Loucy (cell line): ENCODE measurements around the gene PHRF1.

Experiments
- H2AFZ ChIP-seq: fragments of 200-600 bp; sonication (generic); 2 replicates; pipeline ENCODE4 v1.6.0; 2016; ENCODE audit warnings: antibody characterized with exemption, mild to moderate bottlenecking, low read length, moderate library complexity
- H3F3A ChIP-seq: fragments of 200-600 bp; 2 replicates; pipeline ENCODE4 v1.6.0; 2016; ENCODE audit warnings: antibody characterized with exemption, low read depth, mild to moderate bottlenecking
- H3K27me3 ChIP-seq: fragments of 200-600 bp; sonication (generic); 2 replicates; pipeline ENCODE4 v1.6.1; 2014; ENCODE audit warnings: low read length, mild to moderate bottlenecking; ENCODE audit not compliant: insufficient read depth, poor library complexity, severe bottlenecking
- H3K36me3 ChIP-seq: fragments of 200-600 bp; sonication (generic); 2 replicates; pipeline ENCODE4 v1.6.1; 2016; ENCODE audit warnings: low read length; ENCODE audit not compliant: insufficient read depth
- H3K4me1 ChIP-seq: fragments of 200-600 bp; sonication (generic); 2 replicates; pipeline ENCODE4 v1.5.1; 2014; ENCODE audit warnings: low read length, mild to moderate bottlenecking; ENCODE audit not compliant: insufficient read depth, poor library complexity, severe bottlenecking
- H3K4me2 ChIP-seq: fragments of 200-600 bp; sonication (generic); 2 replicates; pipeline ENCODE4 v1.6.0; 2014; ENCODE audit warnings: antibody characterized with exemption, low read length, low read depth, mild to moderate bottlenecking; ENCODE audit not compliant: poor library complexity, severe bottlenecking
- H3K4me3 ChIP-seq: fragments of 200-600 bp; sonication (generic); 2 replicates; pipeline ENCODE4 v1.5.1; 2014; ENCODE audit warnings: low read length, mild to moderate bottlenecking, mixed read lengths; ENCODE audit not compliant: poor library complexity, severe bottlenecking
- H3K79me2 ChIP-seq: fragments of 200-600 bp; sonication (generic); 2 replicates; pipeline ENCODE4 v1.6.1; 2014; ENCODE audit warnings: low read length; ENCODE audit not compliant: insufficient read depth
- H3K9ac ChIP-seq: fragments of 200-600 bp; sonication (generic); 2 replicates; pipeline ENCODE4 v1.6.0; 2014; ENCODE audit warnings: mild to moderate bottlenecking, low read depth, low read length, moderate library complexity; ENCODE audit not compliant: poor library complexity, severe bottlenecking
- H3K9me2 ChIP-seq: fragments of 200-600 bp; sonication (generic); replicated peaks from 2 replicates; pipeline ENCODE4 v1.6.1; 2016; ENCODE audit warnings: low read depth, low read length, mixed read lengths
- H3K9me3 ChIP-seq: fragments of 200-600 bp; sonication (generic); 2 replicates; pipeline ENCODE4 v1.6.1; 2014; ENCODE audit warnings: mild to moderate bottlenecking, antibody characterized with exemption, low read length, low read depth; ENCODE audit not compliant: insufficient read depth
- H4K20me1 ChIP-seq: fragments of 200-600 bp; sonication (generic); 2 replicates; pipeline ENCODE4 v1.6.0; 2014; ENCODE audit warnings: antibody characterized with exemption, low read length, mild to moderate bottlenecking; ENCODE audit not compliant: insufficient read depth, poor library complexity, severe bottlenecking
- EZH2phosphoT487 ChIP-seq: fragments of 200-600 bp; IDR thresholded peaks from 2 replicates; pipeline ENCODE4 v1.6.1; 2018; ENCODE audit warnings: antibody characterized with exemption, mild to moderate bottlenecking, moderate library complexity, borderline replicate concordance
- TF ChIP-seq, protein P1 (sequence below): fragments of 200-600 bp; sonication (generic); conservative IDR thresholded peaks from 2 replicates; pipeline ENCODE4 v1.5.1; 2014; ENCODE audit warnings: mild to moderate bottlenecking, antibody characterized with exemption, low read length

The PHRF1 gene

GRCh38 chr11:655036-655726 is 78.9 kb downstream of the PHRF1 start:
- Histone ChIP-seq H3K79me2 (no peaks in the 10 kb centered on the region), H3K36me3 (peaks cover 53% of the 10 kb centered on the region; the same call in 1 of the 2 replicates), H3K27me3 (no peaks in the 10 kb centered on the region), H2AFZ (no peak overlapping the region), H3K9me2 (no peaks in the 10 kb centered on the region), H3K9me3 (no peaks in the 10 kb centered on the region), H3F3A (no peaks in the 10 kb centered on the region), H3K4me1 (no peaks in the 10 kb centered on the region), H3K9ac (no peak overlapping the region), H3K4me3 (no peak overlapping the region), H3K4me2 (no peak overlapping the region), H4K20me1 (no peaks in the 10 kb centered on the region)
- TF ChIP-seq, protein P1, sequence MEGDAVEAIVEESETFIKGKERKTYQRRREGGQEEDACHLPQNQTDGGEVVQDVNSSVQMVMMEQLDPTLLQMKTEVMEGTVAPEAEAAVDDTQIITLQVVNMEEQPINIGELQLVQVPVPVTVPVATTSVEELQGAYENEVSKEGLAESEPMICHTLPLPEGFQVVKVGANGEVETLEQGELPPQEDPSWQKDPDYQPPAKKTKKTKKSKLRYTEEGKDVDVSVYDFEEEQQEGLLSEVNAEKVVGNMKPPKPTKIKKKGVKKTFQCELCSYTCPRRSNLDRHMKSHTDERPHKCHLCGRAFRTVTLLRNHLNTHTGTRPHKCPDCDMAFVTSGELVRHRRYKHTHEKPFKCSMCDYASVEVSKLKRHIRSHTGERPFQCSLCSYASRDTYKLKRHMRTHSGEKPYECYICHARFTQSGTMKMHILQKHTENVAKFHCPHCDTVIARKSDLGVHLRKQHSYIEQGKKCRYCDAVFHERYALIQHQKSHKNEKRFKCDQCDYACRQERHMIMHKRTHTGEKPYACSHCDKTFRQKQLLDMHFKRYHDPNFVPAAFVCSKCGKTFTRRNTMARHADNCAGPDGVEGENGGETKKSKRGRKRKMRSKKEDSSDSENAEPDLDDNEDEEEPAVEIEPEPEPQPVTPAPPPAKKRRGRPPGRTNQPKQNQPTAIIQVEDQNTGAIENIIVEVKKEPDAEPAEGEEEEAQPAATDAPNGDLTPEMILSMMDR = no peak
- no peak for TF ChIP-seq EZH2phosphoT487

- Histone ChIP-seq H2AFZ (no peak overlapping the region), H3K9ac (no peak overlapping the region), H3K9me3 (no peaks in the 10 kb centered on the region), H3K79me2 (no peaks in the 10 kb centered on the region), H3K9me2 (no peaks in the 10 kb centered on the region), H3K4me3 (no peak overlapping the region), H3F3A (no peaks in the 10 kb centered on the region), H3K27me3 (no peaks in the 10 kb centered on the region), H3K4me2 (no peak overlapping the region), H3K4me1 (no peaks in the 10 kb centered on the region), H4K20me1 (no peaks in the 10 kb centered on the region), H3K36me3 (peaks cover 49% of the 10 kb centered on the region; the same call in 1 of the 2 replicates)
- TF ChIP-seq EZH2phosphoT487 = no peak
- TF ChIP-seq, protein P1 = no peak
Observed at GRCh38 chr11:656426-656825, 80.2 kb downstream of the PHRF1 start.

DNA sequence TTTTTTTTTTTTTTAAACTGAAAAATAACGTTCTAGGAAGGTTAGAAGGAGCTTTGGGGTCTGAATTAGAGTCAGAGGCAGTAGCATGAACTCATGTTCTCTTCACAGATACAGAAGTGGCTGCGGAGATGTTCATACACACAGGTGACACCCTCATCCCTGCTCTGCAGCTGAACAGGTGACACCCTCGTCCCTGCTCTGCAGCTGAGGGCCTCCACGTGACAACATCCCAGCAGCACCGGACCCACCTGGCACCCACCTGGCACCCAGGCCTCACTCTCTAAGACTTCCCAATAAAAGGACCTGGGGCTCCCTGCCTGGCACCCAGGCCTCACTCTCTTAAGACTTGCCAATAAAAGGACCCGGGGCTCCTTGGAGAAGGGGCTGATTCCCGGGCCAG is 80.6 kb downstream of the PHRF1 start:
- H3K27me3 ChIP-seq = no peaks in the 10 kb centered on the region
- H3F3A ChIP-seq = no peaks in the 10 kb centered on the region
- no peaks in the 10 kb centered on the region for H3K4me1 ChIP-seq
- TF ChIP-seq EZH2phosphoT487 = no peak
- TF ChIP-seq, protein P1 = no peak
- no peaks in the 10 kb centered on the region for H3K9me3 ChIP-seq
- no peaks in the 10 kb centered on the region for H4K20me1 ChIP-seq
- H3K9me2 ChIP-seq = no peaks in the 10 kb centered on the region
- H3K4me2 ChIP-seq = no peak overlapping the region
- peaks cover 45% of the 10 kb centered on the region; the same call in 1 of the 2 replicates for H3K36me3 ChIP-seq
- no peak overlapping the region for H3K4me3 ChIP-seq
- no peak overlapping the region for H3K9ac ChIP-seq
- no peaks in the 10 kb centered on the region for H3K79me2 ChIP-seq
- no peak overlapping the region for H2AFZ ChIP-seq
